GM19372 (cell line): ENCODE results near the gene VKORC1.

ENCODE experiments used
- ATAC-seq: cut with Tn5 transposase; IDR thresholded peaks from one replicate; pipeline ENCODE4 v1.9.1; 2021; ENCODE audit warnings: mild to moderate bottlenecking, low read depth, moderate library complexity; ENCODE audit not compliant: unreplicated experiment

VKORC1 gene

DNA sequence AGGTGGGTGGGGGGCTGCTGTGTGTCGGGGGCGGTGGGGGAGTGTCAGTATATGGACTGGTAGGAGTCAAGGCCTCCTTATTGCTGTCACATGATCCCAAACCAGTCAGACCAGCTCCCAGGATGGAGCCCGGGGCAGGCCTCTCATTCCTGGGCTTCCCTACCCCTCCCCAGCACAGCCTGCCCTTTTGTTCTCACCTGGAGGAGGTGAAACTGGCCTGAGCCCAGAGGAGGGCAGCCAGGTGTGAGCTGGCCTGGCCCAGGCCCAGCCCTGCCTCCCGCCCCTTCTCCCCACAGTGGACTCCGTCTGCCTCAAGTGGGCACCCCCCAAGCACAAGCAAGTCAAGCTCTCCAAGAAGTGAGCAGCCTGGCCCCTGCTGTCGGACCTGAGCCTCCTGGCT lies 36.3 kb upstream of the VKORC1 start:
- no peak for ATAC-seq

DNA sequence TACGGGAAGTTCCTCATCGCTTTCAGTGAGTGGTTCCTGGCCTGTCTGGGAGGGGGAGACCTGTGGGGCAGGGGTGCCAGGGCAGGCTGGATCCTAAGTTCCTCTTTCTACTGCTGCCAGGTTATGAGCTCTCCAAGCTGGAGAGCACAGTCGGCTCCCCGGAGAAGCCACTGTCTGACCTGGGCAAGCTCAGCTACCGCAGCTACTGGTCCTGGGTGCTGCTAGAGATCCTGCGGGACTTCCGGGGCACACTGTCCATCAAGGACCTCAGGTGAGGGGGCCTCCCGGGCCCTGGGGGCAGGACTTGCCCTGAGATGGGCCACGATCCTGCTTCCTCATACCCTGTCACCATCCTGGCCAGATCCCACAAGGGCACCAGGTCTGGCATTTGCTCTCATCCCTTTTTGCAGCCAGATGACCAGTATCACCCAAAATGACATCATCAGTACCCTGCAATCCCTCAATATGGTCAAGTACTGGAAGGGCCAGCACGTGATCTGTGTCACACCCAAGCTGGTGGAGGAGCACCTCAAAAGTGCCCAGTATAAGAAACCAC lies 35.8 kb upstream of the VKORC1 start:
- no peak for ATAC-seq

- no peak for ATAC-seq
Measured at GRCh38 chr16:31129568-31130335, 35.2 kb upstream of the VKORC1 start.

GRCh38 chr16:31128711-31129567 lies 34.3 kb upstream of the VKORC1 start:
- no peak for ATAC-seq

GRCh38 chr16:31127182-31127581 lies 32.6 kb upstream of the VKORC1 start:
- ATAC-seq, result no peak

- no peak for ATAC-seq
Measured at GRCh38 chr16:31125844-31126243, 31.2 kb upstream of the VKORC1 start.

- ATAC-seq, result no peak
Measured at GRCh38 chr16:31120129-31120528, 25.5 kb upstream of the VKORC1 start.

DNA sequence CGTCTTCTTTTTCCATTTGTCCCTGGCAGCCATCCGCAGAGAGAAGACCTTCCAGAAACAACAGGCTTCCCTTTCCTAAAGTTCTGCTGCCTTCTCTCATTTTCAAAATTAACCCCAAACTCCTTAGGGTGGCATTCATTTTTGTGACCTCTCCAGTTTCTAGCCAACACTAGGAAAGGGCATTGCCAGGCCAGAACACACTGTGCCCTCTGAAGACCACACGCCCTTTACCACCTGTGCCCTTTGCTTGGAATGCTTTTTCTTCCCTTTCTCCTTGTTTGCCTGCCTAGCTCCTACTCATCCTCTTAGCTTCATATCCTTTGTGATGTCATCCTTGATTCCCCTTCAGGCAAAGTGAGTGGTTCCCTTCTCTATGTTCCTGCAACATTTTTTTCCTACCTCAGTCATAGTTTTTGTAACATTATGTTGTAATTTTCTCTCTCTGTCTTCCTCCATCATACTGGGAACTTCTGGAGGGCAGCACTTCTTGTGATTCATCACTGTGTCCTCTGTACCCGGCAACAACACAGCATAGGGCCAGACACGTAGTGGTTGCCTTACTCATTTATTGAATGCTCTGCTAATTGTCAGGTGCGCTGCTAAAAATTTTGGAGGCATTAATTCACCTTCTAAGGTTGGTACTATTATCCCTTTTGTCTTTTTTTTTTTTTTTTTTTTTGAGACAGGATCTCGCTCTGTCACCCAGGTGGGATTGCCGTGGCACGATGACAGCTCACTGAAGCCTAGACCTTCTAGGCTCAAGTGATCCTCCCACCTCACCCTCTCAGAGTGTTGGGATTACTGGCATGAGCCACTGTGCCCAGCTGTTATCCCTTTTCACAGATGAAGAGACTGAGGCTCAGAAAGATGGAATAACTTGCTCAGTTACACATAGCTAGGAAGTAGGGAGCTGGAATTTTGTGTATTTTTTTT lies 23.9 kb upstream of the VKORC1 start:
- no peak for ATAC-seq

- peak; percentile 91 for ATAC-seq
Measured at GRCh38 chr16:31117384-31118222, 23.0 kb upstream of the VKORC1 start, which contains the start of gene KAT8. Gene KAT8 (plus strand): TSS chr16:31117664. CDS start chr16:31117682, 18 bp downstream.

DNA sequence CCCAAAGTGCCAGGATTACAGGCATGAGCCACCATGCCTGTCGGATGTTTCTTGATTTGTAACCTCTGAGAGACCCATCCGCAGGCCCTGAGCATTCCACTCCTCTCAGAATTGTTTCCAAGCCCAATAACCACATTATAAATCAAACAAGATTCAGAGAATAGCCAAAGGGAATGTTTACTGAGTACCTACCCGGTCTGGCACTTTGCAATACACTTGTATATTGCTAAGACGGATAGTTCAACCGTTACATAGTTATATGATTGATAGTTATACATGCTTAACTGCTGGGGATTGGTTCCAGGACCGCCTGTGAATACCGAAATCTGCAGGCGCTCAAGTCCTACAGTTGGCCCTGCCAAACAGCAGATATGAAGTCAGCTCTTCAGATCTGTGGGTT lies 19.9 kb upstream of the VKORC1 start:
- ATAC-seq, result no peak

DNA sequence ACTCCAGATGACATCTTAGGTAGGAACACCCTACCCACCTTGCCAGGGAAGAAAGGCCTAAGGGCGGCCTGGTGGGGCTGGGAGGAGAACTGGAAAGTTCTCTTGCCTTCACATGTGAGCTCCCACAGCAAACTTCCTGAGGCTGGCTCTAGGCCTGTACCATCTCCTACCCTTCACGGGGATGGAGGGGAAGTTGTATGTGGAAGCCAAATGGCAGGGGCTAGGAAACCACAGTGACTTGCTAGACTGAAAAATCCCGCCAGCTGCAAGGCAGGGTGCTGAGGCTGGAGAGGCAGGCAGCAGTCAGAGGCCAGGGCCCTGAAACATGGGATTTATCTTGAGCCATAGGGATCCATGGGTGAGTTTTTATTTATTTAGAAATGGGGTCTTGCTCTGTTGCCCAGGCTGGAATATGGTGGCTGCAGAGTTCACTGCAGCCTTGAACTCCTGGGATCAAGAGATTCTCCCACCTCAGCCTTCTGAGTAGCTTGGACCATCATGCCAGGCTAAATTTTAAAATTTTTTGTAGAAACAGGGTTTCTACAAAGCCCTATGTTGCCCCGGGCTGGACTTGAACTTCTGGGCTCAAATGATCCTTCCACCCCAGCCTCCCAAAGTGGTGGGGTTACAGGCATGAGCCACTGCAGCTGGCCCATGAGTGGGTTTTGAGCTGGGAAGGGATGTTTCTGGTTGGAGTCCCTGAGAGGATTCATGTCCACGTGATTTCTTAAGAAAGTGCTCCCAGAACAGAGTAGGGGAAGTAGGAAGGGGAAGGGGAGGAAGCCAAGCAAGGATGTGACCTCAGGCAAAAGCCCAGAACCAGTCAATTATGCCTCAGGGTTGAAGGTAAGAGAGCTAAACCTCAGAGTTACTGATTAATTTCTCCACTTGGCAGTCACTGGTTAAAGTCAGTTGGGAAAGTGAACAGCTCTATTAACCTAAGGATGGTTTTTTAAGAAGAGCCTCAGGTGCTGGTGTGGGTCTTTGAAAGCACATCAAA lies 18.8 kb upstream of the VKORC1 start:
- no peak for ATAC-seq

DNA sequence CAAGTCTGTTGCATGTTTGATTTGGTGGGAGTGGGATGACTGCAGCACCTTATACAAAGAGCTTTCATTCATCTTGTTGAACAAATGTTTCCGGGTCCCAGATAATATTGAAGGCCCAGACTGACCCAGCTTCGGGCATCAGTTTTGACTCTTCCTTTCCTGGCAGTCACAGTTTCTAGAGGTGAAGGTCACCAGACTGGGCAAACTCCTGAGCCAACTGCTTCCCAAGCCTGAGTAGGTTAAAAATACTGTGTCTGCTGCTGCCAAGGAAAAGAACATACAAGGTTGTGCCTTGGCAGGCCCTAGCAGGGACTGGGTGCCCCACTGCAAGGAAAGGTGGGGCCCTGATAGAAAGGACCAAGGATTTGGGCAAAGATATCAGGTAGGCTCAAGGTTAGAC lies 18.1 kb upstream of the VKORC1 start:
- no peak for ATAC-seq

- no peak for ATAC-seq
Measured at GRCh38 chr16:31111881-31112466, 17.4 kb upstream of the VKORC1 start.

DNA sequence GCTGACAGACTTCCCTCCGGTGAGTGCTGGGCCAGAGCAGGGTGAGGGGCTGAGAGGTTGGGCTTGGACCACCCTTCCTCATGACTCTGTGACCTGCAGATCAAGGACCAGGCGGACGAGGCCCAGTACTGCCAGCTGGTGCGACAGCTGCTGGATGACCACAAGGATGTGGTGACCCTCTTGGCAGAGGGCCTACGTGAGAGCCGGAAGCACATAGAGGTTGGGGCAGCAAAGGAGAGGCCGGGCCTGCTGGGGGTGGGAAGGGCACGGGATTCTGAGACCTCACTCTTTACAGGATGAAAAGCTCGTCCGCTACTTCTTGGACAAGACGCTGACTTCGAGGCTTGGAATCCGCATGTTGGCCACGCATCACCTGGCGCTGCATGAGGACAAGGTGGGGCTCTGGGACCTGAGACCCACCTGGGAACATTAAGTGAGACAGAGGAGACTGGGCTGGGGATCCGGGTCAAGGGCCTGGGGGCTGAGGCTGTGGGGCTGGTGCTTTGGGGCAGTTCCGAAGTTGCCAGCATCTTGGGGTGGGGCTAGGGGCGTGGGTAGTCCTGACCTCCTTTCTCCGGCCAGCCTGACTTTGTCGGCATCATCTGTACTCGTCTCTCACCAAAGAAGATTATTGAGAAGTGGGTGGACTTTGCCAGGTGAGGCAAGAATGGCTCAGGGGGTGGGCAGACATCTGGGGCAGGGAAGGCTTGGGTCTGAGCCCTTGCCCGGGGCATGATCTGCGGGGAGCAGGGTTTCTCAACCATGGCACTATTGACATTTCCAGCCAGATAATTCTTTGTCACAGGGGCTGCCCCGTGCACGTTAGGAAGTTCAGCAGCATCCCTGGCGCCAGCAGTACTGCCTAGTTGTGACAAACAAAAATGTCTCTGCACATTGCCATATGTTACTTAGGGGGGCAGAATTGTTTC lies 15.8 kb upstream of the VKORC1 start:
- ATAC-seq, result no peak

GRCh38 chr16:31109622-31110021 lies 15.0 kb upstream of the VKORC1 start:
- no peak for ATAC-seq

GRCh38 chr16:31108794-31109558 lies 14.4 kb upstream of the VKORC1 start:
- no peak for ATAC-seq
